K562 (cell line): Measurements from ENCODE around the gene NUP153. TPM values are rescaled to one million over a fixed set of nuclear protein-coding genes. Genes with fewer than 3 reads are reported as not detected.

Experiments used
- BRCA1 ChIP-seq, 2 experiments: fragments of 450-650 bp in 1 of 2; sonication (generic) in 1 of 2; formaldehyde crosslinking in 1 of 2; IDR thresholded peaks; 2 replicates each; pipeline versions ENCODE4 v1.5.0 to v1.6.1; 2017 to 2020; ENCODE audit warnings: mild to moderate bottlenecking in 1 of 2, missing genetic modification reagents in 1 of 2
- CC2D1A ChIP-seq: fragments of 450-650 bp; IDR thresholded peaks from 2 replicates; pipeline ENCODE4 v1.6.1; 2017; ENCODE audit warnings: mild to moderate bottlenecking
- CREB1 ChIP-seq, 2 experiments: sonication (generic) in 1 of 2; formaldehyde crosslinking in 1 of 2; IDR thresholded peaks; 2 replicates each; pipeline versions ENCODE4 v1.6.1 to v1.8.0; 2012 to 2022; ENCODE audit warnings: inconsistent platforms in 1 of 2, mild to moderate bottlenecking in 1 of 2, missing genetic modification reagents in 1 of 2, moderate library complexity in 1 of 2
- DNMT1 ChIP-seq: fragments of 450-650 bp; IDR thresholded peaks from 2 replicates; pipeline ENCODE4 v1.6.1; 2016; ENCODE audit warnings: antibody characterized with exemption, mild to moderate bottlenecking
- FUS ChIP-seq: fragments of 200-400 bp; formaldehyde crosslinking; optimal IDR thresholded peaks from 2 replicates; pipeline ENCODE3; 2017; ENCODE audit warnings: low read depth, low read length
- GTF2A2 ChIP-seq: IDR thresholded peaks from 2 replicates; pipeline ENCODE4 v1.6.1; 2016; ENCODE audit warnings: mild to moderate bottlenecking, missing genetic modification characterization, missing compliant biosample characterization
- HNRNPH1 ChIP-seq: fragments of 200-400 bp; formaldehyde crosslinking; optimal IDR thresholded peaks from 2 replicates; pipeline ENCODE3; 2017; ENCODE audit warnings: low read depth, mild to moderate bottlenecking, low read length, moderate library complexity
- ID3 ChIP-seq, 2 experiments: fragments of 250-450 bp in 1 of 2; fragments of 450-650 bp in 1 of 2; sonication (Bioruptor Pico) in 1 of 2; IDR thresholded peaks; 2 replicates each; pipeline versions ENCODE4 v1.6.1 to v1.8.0; 2016 to 2021; ENCODE audit warnings: mild to moderate bottlenecking in 2 of 2, moderate library complexity in 2 of 2, missing compliant biosample characterization in 1 of 2, missing genetic modification characterization in 1 of 2
- KAT8 ChIP-seq: fragments of 450-650 bp; IDR thresholded peaks from 2 replicates; pipeline ENCODE4 v1.6.1; 2016; ENCODE audit warnings: low read depth, mild to moderate bottlenecking
- NCOA6 ChIP-seq: fragments of 450-650 bp; IDR thresholded peaks from 2 replicates; pipeline ENCODE4 v1.6.1; 2017; ENCODE audit warnings: mild to moderate bottlenecking
- NKRF ChIP-seq: fragments of 450-650 bp; IDR thresholded peaks from 2 replicates; pipeline ENCODE4 v1.6.1; 2016; ENCODE audit warnings: borderline replicate concordance
- RBM34 ChIP-seq: fragments of 200-400 bp; formaldehyde crosslinking; IDR thresholded peaks from 2 replicates; pipeline ENCODE4 v1.6.1; 2018; ENCODE audit warnings: low read length, borderline replicate concordance; ENCODE audit not compliant: insufficient read depth
- SNIP1 ChIP-seq: fragments of 450-650 bp; IDR thresholded peaks from 2 replicates; pipeline ENCODE4 v1.7.1; 2017; ENCODE audit warnings: low read depth, mild to moderate bottlenecking
- TRIM24 ChIP-seq, 2 experiments: fragments of 450-650 bp; IDR thresholded peaks; 2 replicates each; pipeline ENCODE4 v1.6.1; 2016
- ZBTB17 ChIP-seq: fragments of 450-650 bp; formaldehyde crosslinking; IDR thresholded peaks from 2 replicates; pipeline ENCODE4 v1.4.0; 2020; ENCODE audit warnings: mild to moderate bottlenecking
- ZBTB8A ChIP-seq: fragments of 450-650 bp; IDR thresholded peaks from 2 replicates; pipeline ENCODE4 v1.6.1; 2018; ENCODE audit warnings: mild to moderate bottlenecking, moderate library complexity; ENCODE audit not compliant: partially characterized antibody
- ZC3H4 ChIP-seq: sonication (generic); formaldehyde crosslinking; IDR thresholded peaks from 2 replicates; pipeline ENCODE4 v1.9.0; 2021; ENCODE audit warnings: missing genetic modification reagents, borderline replicate concordance
- ZFP36 ChIP-seq: fragments of 150-350 bp; IDR thresholded peaks from 2 replicates; pipeline ENCODE4 v1.6.1; 2018; ENCODE audit warnings: low read length, low read depth; ENCODE audit not compliant: partially characterized antibody
- ZNF140 ChIP-seq: fragments of 250-450 bp; sonication (Bioruptor Pico); IDR thresholded peaks from 2 replicates; pipeline ENCODE4 v1.8.0; 2021; ENCODE audit warnings: moderate library complexity, mild to moderate bottlenecking, inconsistent platforms
- ZNF639 ChIP-seq, 2 experiments: fragments of 200-800 bp in 1 of 2; sonication (Bioruptor generic) in 1 of 2; sonication (generic) in 1 of 2; formaldehyde crosslinking in 1 of 2; IDR thresholded peaks in 1 of 2; conservative IDR thresholded peaks in 1 of 2; 2 replicates each; pipeline versions ENCODE4 v1.5.0 to v1.6.1; 2016 to 2020; ENCODE audit warnings: missing compliant biosample characterization in 1 of 2, missing genetic modification characterization in 1 of 2, missing genetic modification reagents in 1 of 2
- ZSCAN29 ChIP-seq: fragments of 450-650 bp; IDR thresholded peaks from 2 replicates; pipeline ENCODE4 v1.6.1; 2017
- polyA plus RNA-seq, 8 experiments: library from polyadenylated mRNA; depleted of rRNA in 4 of 8; stranded (reverse) in 5 of 8; unstranded in 3 of 8; fragments of >200 nt; fragmentation: Nextera tagmentation in 2 of 8; fragmentation: Illumina TruSeq in 1 of 8; extraction: Ambion mirVana in 2 of 8; extraction: Trizol in 1 of 8; gene quantifications; 2 replicates each; pipeline versions ENCODE4 v1.2.1 to v1.2.3, GENCODE V29; 2011 to 2014; ENCODE audit warnings: inconsistent platforms in 1 of 8, missing spikeins in 1 of 8
- total RNA-seq, 7 experiments: library from RNA; depleted of rRNA in 6 of 7; stranded (reverse); fragments of >200 nt in 6 of 7; fragmentation: Illumina TruSeq in 2 of 7; extraction: Trizol in 2 of 7; gene quantifications; 2 replicates each; pipeline versions ENCODE4 v1.2.1 to v1.2.3, GENCODE V29; 2011 to 2021; ENCODE audit warnings: low replicate concordance in 1 of 7

NUP153 gene
- total and polyA plus RNA-seq, 9 of the 15 experiments (the other 6 are each of a cell fraction or from before 2014, with no cell fraction given), result 21.9 to 110 (median 84.8) TPM

GRCh38 chr6:17712576-17712975 lies 5.9 kb upstream of the NUP153 start (continued):
- no peak for TF ChIP-seq ZNF639 (CRISPR knock-in tag; conservative IDR thresholded peaks at IDR 0.05 in 1 of 2, IDR thresholded peaks at IDR 0.05 in 1 of 2)
- TF ChIP-seq ZNF140 (CRISPR knock-in tag), result no peak
- TF ChIP-seq ZBTB8A, result no peak
- TF ChIP-seq RBM34, result no peak
- no peak for TF ChIP-seq DNMT1
- no peak for TF ChIP-seq BRCA1 (IDR thresholded peaks at IDR 0.05)
- TF ChIP-seq BRCA1 (CRISPR knock-in tag; IDR thresholded peaks at IDR 0.05), result no peak
- TF ChIP-seq CREB1 (IDR thresholded peaks at IDR 0.05), result no peak
- TF ChIP-seq CREB1 (CRISPR knock-in tag; IDR thresholded peaks at IDR 0.05), result no peak
- TF ChIP-seq SNIP1, result no peak
- no peak for TF ChIP-seq ZC3H4 (CRISPR knock-in tag)
- no peak for TF ChIP-seq TRIM24 (IDR thresholded peaks at IDR 0.05)
- no peak for TF ChIP-seq ID3 (CRISPR knock-in tag; IDR thresholded peaks at IDR 0.05)
- TF ChIP-seq ID3 (tag; IDR thresholded peaks at IDR 0.05), result no peak
- no peak for TF ChIP-seq ZSCAN29
- peak; percentile 47 for TF ChIP-seq ZFP36
- no peak for TF ChIP-seq FUS
- no peak for TF ChIP-seq KAT8
- TF ChIP-seq GTF2A2 (tag), result no peak
- TF ChIP-seq NCOA6, result no peak
- TF ChIP-seq ZBTB17, result no peak
- TF ChIP-seq NKRF, result no peak
- no peak for TF ChIP-seq HNRNPH1
- no peak for TF ChIP-seq CC2D1A
